ENCODE results near the gene MAST4.
"Not testable (repeated sequence)": the region's sequence is repeated elsewhere in the genome, so short reads cannot be mapped to it uniquely, and the experiment has no call there.

MAST4 gene

DNA sequence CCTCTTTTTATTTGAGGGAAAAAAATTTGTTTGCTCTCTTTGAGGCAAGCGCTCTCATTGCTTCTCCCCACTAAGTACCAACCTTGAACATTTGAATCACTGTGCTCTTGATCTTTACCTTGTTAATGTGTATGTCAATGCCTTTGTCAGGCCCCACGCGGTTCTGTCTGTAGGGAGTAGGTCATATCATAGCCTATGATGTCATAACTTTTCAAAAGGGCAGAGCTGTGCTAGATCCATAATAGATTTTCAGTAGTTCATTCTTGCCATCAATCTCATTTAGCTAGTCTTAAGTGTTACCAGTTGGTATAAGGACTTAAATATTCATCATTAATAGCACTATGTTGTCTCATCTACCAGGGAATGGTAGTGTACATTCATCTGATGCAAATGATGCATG is 56.6 kb downstream of the MAST4 start:
- no peak for DNase-seq

DNA sequence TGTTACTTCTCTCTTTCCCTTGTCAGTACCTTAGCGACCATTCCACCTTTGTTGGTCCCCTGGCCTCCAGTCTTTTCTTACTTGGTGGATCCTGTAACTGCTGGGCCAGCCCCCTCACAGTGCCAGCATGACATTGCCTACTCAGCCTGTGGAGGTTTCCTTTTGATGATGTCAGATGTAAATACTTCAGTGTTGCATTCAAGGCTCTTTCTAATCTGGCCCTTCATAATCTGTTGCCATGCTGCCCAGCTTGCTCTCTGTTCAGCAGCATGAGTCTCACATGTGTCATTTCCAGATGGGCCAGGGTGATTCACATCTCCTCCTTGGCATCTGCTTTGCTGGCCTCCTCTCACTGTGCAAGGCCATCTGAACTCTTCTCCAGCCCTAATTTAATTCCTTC is 57.1 kb downstream of the MAST4 start:
- DNase-seq: no peak

DNA sequence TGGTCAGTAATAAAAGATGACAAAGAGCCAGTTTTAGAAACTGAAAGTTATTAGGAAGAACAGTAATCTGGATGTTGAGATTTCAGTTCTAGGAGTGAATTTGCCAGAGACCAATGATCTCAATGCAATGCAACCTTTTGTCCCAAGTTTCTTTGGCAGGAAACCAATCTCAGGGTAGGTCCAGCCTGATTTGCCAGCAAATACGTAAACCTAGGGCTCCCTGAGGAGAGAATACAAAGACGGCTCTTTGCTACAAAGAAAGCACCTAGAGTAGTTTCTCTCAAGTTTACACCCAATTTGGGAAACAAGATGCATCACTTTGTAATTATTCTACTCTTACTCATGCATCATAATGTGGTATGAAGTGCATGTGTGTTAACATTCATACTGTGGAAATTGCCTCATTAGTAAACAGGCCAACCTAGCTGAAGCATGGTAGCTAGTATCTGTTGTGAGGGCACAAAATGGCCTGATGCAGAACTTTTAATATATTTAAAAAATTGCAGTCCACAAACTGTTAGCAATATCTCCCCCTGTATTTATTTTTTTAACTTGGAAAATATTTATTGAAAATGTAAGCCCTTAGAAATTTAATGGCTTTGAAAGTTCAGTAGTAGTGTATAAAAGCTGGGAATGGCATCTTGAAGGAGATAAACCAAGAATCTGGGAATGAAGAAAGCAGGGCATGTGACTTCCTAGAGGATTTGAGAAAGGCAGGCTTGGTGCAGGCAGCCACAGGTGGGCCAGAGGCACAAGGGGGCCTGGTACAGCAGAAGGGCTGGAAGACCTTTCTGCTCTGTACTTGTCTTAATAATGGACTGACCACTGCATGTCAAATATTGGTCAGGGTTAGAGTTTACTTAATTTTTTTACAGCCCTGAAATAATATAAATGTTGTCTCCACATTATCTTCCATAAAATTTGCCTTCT is 59.5 kb downstream of the MAST4 start:
- DNase-seq: no peak

DNA sequence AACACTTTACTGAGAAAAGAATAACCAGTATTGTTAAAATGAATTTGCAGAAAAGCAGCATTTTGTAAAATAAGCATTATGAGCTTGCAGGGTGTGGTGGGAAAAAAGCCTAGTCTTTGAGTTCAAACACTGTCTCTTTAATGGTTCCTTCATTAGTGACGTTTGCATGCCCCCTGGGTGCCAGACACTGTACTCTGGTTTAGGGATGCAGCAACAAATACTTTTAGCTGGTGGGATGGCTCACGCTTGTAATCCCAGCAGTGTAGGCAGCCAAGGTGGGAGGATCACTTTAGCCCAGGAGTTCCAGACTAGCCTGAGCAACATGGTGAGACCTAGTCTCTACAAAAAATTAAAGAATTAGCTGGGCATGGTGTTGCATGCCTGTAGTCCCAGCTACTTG is 62.3 kb downstream of the MAST4 start:
- no peak for DNase-seq

DNA sequence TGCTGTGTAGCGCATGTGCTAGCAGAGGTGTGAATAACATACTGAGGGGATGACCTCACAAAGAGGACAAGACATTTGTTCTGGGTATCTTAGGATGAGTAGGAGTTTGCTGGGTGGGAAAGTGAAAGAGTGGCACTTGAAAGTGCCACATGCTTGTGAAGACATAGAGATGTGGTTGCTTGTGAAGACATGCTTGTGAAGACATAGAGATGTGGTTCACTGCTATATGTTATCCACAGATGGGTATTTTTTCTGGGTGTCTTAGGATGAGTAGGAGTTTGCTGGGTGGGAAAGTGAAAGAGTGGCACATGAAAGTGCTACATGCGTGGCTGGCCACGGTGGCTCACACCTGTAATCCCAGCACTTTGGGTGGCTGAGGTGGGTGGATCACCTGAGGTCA is 63.6 kb downstream of the MAST4 start:
- DNase-seq: no peak

DNA sequence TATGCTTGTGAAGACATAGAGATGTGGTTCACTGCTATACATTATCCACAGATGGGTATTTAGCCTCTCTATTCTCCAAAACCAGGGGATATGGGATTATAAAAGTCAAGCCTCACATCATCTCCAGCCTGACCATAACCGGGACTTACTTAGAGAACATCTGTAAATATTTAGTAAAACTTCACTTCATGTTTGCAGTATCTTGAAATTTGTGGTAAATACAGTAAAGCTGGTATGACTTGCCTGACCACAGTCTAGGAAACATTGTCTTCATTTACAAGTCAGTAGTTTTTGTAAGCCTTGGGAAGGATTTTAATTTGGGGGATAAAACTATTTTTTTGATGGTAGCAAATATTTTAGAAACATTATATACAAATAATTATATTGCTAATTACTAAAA is 64.2 kb downstream of the MAST4 start:
- no peak for DNase-seq

DNA sequence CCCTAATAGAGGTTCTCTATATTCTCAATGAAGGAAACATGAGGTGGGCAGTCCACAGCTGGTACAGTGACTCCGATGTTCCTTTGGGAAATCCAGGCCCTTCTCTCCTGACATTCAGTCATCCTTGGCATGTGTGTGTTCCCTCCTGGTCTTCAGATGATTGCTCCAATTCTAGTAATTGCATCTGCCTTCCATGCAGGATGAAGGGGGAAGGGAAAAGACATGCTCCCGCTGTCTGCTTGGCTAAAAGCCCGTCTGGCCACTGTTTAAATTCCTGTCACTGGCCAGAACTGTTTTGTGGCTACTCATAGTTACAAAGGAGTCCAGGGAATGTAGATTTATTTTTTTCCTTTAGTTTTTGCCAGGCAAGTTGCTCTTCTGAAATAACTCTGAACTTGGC is 65.0 kb downstream of the MAST4 start:
- DNase-seq: no peak

DNA sequence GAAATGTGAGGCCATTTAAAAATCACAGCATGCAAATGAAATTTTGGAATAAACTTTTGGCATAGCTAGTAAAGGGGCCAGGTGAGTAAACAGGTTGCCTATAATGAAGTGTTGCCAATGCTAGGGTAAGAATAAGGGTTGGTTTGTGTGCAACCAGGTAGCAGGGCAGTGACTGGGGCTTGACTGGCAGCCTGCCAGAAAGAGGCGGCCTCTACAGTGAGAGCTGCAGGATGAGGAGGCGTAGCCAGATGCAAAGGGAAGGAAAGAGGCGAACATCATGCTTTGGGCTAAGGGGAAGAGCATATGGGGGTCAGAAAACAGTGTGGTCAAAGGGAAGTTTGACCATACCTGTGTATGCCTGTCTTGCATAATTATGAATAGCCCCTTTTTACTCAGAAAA is 70.6 kb downstream of the MAST4 start:
- DNase-seq: no peak

DNA sequence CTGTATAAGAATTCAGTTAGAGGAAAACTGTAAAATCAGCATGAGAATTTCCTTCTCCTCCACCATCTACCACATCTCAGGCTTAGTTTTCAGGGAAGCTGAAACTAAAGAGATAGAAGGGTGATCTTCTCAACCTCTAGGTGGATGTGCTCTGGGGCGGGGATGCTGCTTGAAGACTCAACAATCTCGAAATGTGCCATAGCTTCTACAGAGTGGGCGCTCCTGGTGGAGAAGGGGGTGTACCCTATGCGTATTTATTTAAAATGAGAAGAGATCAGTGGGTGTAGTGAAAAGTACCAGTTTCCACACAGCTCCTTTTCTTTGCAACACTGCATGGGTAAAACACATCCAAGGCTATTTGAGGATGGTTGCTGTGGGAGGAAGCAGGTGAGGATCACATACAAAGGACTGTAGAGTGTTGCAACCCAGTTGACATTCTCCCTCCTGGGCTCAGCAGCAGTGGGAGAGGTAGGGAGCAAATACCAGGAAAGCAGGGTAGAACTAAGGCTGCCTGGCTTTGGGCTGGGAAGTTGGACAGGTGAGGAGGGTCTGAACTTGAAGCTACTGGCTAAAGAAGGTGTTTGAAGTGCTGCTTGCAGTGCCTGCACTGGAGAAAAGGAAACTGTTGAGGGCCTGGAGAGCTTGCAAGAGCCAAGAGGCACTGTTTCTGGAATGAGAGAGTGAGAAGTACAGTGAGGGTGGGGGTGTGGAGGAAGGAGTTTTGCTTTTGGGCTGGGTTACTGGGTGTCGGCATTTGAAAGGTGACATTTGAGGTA is 73.1 kb downstream of the MAST4 start:
- no peak for DNase-seq

DNA sequence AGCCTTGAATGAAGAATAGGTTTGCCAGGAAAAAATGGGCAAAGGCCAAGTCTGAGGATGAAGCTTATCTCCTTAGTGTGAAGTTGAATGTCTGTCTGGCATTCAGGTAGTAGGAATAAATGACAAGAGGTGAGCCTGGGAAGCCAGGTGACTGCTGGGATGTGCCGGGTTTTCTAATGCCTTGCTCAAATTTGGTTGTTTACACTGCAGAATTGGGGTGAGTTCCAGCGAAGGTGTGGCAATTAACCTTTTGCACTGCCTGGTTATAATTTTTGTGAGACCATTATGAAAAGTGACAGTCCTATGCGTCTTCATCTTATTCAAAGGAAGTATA is 73.6 kb downstream of the MAST4 start:
- no peak for DNase-seq

DNA sequence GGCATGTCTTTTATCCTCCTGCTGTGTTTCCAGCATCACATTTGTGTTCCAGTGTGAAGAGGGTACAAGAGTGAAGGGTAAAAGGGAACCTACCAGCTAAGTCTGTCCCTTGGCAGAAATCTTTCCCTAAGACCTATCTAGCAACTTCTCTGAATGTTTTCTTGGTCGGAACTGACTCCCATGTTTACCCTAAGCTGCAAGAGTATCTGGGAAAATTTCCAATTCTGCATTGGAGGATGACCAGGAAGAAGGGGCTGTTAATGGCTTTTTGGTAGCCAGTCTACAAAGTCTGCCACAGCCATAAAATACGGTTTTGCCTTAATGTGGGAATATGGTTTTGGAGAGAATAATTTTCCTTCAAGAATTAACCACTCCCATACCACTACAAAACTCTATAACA is 75.1 kb downstream of the MAST4 start:
- peak in 1 of 2 experiments; percentile 3 for DNase-seq

DNA sequence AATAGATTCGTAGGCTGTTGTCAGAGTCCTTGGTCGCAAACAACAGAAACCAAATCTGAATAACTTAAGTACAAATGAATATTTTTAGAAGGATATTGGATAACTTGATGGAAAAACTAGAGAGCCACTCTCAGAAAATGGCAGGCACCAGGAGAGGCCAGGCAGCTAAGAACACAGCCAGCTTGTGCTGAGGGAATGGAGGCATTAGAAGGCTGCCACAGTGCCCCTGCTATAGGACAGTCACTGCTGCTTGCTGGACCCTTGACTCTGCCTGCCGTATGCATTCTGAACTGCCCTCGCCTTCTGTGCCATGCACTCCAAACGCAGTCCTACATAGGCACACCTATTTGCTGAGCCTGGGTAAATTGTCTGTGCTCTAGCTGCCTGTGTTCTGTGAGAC is 78.6 kb downstream of the MAST4 start:
- no peak for DNase-seq

DNA sequence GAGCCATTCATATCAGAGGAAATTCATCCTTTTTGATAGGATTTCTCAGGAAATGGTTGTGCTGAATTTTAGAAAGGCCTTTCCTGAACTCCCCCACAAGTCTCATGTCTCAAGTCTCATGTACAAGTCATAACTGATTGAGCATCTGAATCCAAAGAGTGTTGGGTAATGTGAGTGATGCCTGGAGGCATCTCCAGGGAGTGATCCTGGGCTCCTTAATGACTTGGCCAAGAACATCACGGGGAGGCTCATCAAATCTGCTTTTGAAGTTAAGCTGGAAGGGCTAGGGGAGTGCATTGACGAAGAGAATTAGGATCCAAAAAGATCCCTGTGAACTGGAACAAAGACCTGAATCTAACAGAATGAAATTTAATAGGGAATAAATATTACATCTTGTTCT is 79.2 kb downstream of the MAST4 start:
- no peak for DNase-seq

DNA sequence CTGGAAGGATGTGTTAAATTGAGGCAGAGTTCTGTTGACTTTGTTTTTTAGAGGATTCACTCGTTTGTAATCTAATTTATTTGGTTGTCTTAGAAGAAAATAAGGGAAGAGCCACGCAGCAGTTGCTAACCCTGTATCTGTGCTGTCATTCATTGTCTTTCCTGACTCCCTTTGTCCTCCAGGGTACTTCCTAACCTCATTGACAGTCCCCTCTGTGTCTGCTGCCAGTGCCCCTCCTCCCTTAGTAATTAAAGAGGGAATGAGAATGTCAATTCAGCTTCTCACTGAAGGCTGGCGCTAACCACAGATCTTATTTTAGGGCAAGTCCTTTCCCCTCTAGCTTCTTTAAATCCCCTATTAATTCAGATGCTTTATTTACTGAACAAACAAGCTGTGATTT is 84.0 kb downstream of the MAST4 start:
- no peak for DNase-seq

DNA sequence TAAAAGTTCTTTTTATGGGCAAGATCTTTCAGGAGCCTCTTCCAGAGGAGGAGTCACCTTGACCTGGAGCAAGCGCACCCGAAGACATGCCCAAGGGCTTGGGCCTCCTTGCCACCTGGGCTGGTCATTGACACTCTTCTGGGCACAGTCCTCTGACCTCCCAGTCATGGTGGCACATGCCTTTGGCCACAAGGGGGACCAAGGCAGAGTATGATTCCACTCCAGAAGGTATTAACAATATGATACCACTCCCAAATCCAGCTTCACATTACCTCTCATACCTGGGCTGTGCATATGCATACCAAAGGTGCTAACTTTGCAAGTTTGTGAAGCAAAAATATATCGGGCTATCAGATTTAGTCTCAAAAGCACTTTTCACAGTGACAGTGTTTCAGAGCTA is 84.6 kb downstream of the MAST4 start:
- DNase-seq: no peak

DNA sequence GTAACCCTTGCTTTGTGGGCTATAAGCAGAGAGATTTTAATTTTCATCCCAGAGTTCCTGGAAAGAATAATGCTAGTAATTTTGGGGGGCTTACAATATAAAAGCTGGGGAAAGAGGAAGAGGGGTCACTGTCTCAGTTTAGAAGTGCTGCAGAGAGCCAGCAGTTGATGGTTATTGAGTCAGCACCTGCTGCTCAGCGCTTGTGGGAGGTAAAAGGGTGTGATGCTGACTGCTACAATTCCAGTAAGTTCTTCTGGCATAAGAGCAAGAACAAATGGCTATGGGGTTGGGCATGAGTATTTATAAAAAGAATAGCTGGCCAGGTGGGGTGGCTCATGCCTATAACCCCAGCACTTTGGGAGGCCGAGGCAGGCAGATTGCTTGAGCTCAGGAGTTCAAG is 88.5 kb downstream of the MAST4 start:
- no peak for DNase-seq

DNA sequence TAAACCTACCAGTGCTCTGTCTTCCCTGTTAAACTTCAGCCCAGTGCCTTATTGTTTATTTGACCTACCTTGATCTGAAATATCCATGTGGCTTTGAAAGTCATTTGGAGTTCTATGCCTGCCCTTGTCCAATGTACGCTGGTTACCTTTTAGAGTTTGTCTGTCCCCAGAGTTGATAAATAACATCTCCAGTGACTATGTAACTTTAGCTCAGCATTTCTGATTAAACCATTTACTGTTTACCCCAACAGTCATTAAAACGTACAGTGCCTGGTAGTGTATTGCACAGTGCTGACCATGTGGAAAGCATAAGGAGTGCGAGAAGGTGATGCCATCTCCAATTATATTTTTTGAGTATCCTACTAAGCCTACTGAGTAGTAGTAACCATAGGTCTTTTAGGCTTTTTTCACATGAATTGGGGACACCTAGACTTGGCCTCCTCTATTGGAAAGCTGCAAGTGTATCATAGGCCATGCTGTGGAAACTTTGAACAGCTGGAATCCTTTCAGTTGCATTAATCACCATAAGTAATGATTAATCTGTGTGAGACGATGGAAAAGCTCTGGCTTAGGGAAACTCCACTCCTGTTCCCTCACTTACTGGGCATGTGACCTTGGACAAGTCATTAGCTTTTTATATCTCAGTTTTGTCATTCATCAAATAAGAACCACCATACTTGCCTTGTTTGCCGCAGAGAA is 93.5 kb downstream of the MAST4 start:
- no peak for DNase-seq

DNA sequence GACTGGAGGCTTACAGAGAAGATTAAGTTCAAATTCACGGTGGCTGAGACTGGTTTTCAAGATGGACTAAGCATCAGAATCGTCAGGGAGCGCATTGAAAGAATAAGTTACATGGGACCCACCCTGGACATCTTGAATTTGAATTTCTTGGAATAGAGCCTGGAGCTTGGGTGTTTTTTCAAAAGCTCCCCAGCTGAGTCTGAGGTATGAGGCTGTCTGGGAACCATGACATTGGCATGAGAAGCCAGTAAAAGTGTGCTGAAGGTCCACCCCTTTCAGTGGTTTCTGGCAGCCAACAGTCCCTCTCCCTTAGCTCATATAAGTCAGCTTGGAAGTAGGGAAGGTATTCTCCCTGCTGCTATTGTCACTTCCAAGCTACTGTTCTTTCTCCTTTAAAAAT is 97.8 kb downstream of the MAST4 start:
- DNase-seq: no peak

DNA sequence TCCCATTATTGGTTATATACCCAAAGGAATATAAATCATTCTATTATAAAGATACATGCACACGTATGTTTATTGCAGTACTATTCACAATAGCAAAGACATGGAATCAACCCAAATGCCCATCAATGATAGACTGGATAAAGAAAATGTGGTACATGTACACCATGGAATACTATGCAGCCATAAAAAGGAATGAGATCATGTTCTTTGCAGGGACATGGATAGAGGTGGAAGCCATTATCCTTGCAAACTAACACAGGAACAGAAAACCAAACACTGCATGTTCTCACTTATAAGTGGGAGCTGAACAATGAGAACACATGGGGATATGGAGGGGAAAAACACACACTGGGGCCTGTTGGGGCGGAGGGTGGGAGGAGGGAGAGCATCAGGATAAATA is 99.6 kb downstream of the MAST4 start:
- not testable (repeated sequence) for DNase-seq

DNA sequence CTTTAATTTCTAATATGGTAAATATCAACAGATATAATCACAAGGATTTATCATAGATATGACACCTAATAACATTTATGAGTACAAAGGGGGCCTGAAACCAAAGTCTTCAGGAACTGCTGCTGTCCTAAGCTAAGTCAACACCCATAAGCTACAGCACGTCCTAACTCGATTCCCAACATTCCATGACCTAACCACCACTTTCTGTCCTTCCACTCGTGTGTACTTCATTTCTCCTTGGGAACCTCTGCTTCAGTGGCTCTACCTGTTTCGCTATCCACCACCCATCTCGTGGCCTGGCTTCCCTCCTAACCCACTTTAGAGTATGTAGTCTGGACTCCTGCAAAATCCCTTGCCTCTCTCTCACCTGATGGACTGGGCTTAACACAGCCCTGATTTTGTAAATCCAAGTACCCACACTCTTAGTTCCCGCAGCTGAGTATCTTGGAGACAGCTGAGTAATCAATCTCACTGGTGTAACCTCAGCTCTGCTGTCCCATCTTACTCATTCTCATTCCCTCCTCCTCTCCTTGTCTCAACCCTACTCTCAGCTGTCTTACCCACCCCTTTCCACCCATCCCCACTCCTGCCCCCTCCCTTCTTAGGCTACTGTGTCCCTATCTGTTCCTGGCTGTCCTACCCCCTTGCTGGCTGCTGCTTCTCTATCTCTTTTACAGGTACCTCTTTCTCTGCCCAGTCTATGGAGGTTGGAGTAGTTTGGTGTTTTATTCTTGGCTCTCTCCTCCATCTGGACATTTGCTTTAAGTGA is 101.8 kb downstream of the MAST4 start:
- DNase-seq: no peak

DNA sequence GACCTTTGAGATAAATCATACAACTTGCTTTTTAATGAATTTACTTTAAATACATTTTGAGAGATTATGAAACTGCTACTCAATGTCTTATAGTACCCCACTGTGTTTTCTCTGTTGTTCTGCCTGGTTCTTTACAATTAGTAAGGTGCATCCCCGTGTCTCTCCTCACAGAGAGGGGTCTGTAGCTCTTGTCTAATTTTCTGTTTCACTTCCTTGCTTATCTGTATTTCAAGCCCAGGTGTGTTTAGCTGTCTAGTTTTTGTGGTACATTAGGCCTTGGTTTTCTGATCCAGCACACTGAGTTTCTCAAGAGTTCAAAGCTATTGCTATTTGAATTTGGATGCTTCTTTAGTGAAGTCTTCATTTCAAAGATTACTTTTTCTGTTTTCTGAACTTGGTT is 105.1 kb downstream of the MAST4 start:
- no peak for DNase-seq

DNA sequence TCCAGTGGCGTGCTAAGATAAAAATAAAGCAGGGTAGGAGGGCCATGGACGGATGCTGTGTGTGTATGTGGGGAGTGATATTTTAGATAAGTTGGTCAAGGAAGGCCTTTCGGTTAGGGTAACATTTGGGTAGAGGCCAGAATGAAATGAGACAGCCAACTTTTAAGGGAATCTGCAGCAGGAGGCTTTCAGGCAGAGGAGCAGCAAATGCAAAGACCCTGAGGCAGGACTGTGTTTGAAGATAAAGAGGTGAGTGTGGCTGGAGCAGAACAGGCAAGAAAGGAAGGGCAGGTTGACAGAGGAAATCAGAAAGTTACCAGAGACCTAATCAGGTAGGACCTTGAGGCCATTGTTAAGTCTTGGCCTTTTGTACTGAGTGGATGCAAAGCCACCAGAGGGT is 106.2 kb downstream of the MAST4 start:
- no peak for DNase-seq

DNA sequence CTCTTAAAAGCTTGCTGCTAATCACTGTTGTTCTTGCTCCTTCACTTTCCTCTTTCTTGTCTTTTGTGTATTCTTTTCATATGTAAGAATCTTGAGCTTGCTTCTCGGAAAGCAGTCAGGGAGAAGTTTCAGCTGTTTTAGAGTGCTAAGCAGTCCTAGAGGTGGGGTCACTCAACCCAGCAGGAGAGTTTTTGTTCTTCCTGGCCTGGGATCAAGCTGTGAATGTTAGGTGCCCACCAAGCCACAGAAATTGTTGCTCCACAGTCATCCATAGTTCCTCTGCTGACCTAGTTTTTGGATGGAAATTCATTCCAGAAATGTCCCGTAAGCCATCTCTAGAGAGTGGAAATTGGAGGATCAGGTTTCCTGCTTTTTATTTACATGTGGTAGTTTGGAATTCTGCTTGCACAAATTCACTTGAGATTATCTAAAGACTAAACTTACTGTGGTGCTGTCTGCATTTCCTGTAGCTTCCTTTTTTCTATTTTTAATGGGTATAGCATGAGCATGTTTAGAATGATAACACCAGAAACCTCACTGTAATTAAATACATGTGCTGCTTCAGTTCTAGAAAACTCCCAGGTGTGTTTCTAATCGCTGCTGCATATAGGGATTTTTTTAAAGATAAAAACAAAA is 108.7 kb downstream of the MAST4 start:
- DNase-seq: no peak

Measured in NCI-H446 (cell line).